Measurements from ENCODE around the gene SPATA1.
"Not testable (repeated sequence)": the region's sequence is repeated elsewhere in the genome, so short reads cannot be mapped to it uniquely, and the experiment has no call there.

The SPATA1 gene

GRCh38 chr1:84507887-84508286, 1.7 kb downstream of the SPATA1 start:
- not testable (repeated sequence) for DNase-seq (ENCODE audit: extremely low read depth in 1 of 2, low read depth in 1 of 2)

GRCh38 chr1:84508510-84508909, 2.3 kb downstream of the SPATA1 start:
- DNase-seq (ENCODE audit: extremely low read depth in 1 of 2, low read depth in 1 of 2), result no peak

GRCh38 chr1:84509029-84509428, 2.8 kb downstream of the SPATA1 start:
- no peak for DNase-seq (ENCODE audit: extremely low read depth in 1 of 2, low read depth in 1 of 2)

- DNase-seq (ENCODE audit: extremely low read depth in 1 of 2, low read depth in 1 of 2), result no peak
These were observed 4.0 kb downstream of the SPATA1 start for GRCh38 chr1:84510165-84510564.

- no peak for DNase-seq (ENCODE audit: extremely low read depth in 1 of 2, low read depth in 1 of 2)
These were observed 4.5 kb downstream of the SPATA1 start for GRCh38 chr1:84510668-84511067.

- DNase-seq (ENCODE audit: extremely low read depth in 1 of 2, low read depth in 1 of 2), result no peak
These were observed 18.4 kb downstream of the SPATA1 start for GRCh38 chr1:84524590-84524989.

- DNase-seq (ENCODE audit: extremely low read depth in 1 of 2, low read depth in 1 of 2), result no peak
These were observed 19.6 kb downstream of the SPATA1 start for GRCh38 chr1:84525779-84526178.

GRCh38 chr1:84538599-84538998, 32.4 kb downstream of the SPATA1 start:
- DNase-seq (ENCODE audit: extremely low read depth in 1 of 2, low read depth in 1 of 2), result no peak

- no peak for DNase-seq (ENCODE audit: extremely low read depth in 1 of 2, low read depth in 1 of 2)
These were observed 33.8 kb downstream of the SPATA1 start for GRCh38 chr1:84539972-84540371.

GRCh38 chr1:84540759-84541158, 34.6 kb downstream of the SPATA1 start:
- no peak for DNase-seq (ENCODE audit: extremely low read depth in 1 of 2, low read depth in 1 of 2)

GRCh38 chr1:84541679-84542078, 35.5 kb downstream of the SPATA1 start:
- no peak for DNase-seq (ENCODE audit: extremely low read depth in 1 of 2, low read depth in 1 of 2)

GRCh38 chr1:84550826-84551225, 44.6 kb downstream of the SPATA1 start:
- no peak for DNase-seq (ENCODE audit: extremely low read depth in 1 of 2, low read depth in 1 of 2)

GRCh38 chr1:84569216-84569615, 63.0 kb downstream of the SPATA1 start:
- DNase-seq (ENCODE audit: extremely low read depth in 1 of 2, low read depth in 1 of 2), result no peak

- no peak for DNase-seq (ENCODE audit: extremely low read depth in 1 of 2, low read depth in 1 of 2)
These were observed 64.4 kb downstream of the SPATA1 start for GRCh38 chr1:84570436-84571149.

GRCh38 chr1:84571150-84571535, 65.0 kb downstream of the SPATA1 start:
- no peak for DNase-seq (ENCODE audit: extremely low read depth in 1 of 2, low read depth in 1 of 2)

GRCh38 chr1:84573481-84573966, 67.3 kb downstream of the SPATA1 start:
- no peak for DNase-seq (ENCODE audit: extremely low read depth in 1 of 2, low read depth in 1 of 2)

- DNase-seq (ENCODE audit: extremely low read depth in 1 of 2, low read depth in 1 of 2), result peak; percentile 69 to 80
These were observed 68.0 kb downstream of the SPATA1 start, which contains the start of gene CTBS for GRCh38 chr1:84573967-84574842. TSS of gene CTBS (minus strand) at chr1:84574440. CDS start at chr1:84574415, 25 bp downstream.

GRCh38 chr1:84574936-84575335, 68.8 kb downstream of the SPATA1 start:
- no peak for DNase-seq (ENCODE audit: extremely low read depth in 1 of 2, low read depth in 1 of 2)

GRCh38 chr1:84581648-84582047, 75.5 kb downstream of the SPATA1 start:
- no peak for DNase-seq (ENCODE audit: extremely low read depth in 1 of 2, low read depth in 1 of 2)

GRCh38 chr1:84582802-84583587, 76.8 kb downstream of the SPATA1 start:
- DNase-seq (ENCODE audit: extremely low read depth in 1 of 2, low read depth in 1 of 2), result no peak

- no peak for DNase-seq (ENCODE audit: extremely low read depth in 1 of 2, low read depth in 1 of 2)
These were observed 77.5 kb downstream of the SPATA1 start for GRCh38 chr1:84583648-84584047.

All from activated CD8-positive, alpha-beta memory T cell treated with anti-CD3 and anti-CD28 coated beads for 1 hour (primary cell).